MM.1S (cell line): ENCODE results near the gene FAM50B.

Experiments
- EZH2 ChIP-seq: fragments of 300-600 bp; sonication (generic); optimal IDR thresholded peaks from 2 replicates; pipeline ENCODE3; 2017; ENCODE audit warnings: low read depth, mild to moderate bottlenecking, antibody characterized with exemption, low read length, mixed read lengths
- TF ChIP-seq, protein P1 (sequence below): fragments of 300-600 bp; sonication (generic); IDR thresholded peaks from 2 replicates; pipeline ENCODE4 v1.5.1; 2016; ENCODE audit warnings: antibody characterized with exemption, low read length, mixed read lengths

DNA sequence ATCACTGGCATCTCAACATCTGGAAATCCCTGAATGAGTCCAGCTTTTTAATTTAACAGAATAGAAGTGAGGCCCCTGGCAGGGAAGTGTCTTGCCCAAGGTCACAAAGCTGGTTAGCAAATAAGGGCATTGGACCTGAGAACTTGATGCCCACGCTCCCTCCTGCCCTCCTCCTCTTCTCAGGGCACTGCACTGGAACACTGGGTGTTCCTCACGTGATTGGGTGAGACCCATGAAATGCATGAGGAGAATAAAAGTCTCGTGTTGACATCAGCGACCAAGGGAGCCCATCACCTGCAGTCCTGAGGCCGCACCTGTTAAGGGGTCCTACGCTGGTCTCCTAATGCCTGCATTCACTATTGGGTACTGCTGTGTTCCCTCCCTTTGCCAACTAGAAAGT lies 7.4 kb downstream of the FAM50B start:
- TF ChIP-seq, protein P1, sequence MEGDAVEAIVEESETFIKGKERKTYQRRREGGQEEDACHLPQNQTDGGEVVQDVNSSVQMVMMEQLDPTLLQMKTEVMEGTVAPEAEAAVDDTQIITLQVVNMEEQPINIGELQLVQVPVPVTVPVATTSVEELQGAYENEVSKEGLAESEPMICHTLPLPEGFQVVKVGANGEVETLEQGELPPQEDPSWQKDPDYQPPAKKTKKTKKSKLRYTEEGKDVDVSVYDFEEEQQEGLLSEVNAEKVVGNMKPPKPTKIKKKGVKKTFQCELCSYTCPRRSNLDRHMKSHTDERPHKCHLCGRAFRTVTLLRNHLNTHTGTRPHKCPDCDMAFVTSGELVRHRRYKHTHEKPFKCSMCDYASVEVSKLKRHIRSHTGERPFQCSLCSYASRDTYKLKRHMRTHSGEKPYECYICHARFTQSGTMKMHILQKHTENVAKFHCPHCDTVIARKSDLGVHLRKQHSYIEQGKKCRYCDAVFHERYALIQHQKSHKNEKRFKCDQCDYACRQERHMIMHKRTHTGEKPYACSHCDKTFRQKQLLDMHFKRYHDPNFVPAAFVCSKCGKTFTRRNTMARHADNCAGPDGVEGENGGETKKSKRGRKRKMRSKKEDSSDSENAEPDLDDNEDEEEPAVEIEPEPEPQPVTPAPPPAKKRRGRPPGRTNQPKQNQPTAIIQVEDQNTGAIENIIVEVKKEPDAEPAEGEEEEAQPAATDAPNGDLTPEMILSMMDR = no peak
- no peak for TF ChIP-seq EZH2
